Stimulated activated CD8-positive, alpha-beta memory T cell treated with anti-CD3 and anti-CD28 coated beads, Interleukin-15, amount 100 ng/mL, for 1 hour (primary cell): Measurements from ENCODE around the gene YKT6.

Experiments used
- DNase-seq: peaks from one replicate; pipeline ENCODE4 v3.0.0-alpha.2; 2020; ENCODE audit warnings: low read depth

YKT6 gene

DNA sequence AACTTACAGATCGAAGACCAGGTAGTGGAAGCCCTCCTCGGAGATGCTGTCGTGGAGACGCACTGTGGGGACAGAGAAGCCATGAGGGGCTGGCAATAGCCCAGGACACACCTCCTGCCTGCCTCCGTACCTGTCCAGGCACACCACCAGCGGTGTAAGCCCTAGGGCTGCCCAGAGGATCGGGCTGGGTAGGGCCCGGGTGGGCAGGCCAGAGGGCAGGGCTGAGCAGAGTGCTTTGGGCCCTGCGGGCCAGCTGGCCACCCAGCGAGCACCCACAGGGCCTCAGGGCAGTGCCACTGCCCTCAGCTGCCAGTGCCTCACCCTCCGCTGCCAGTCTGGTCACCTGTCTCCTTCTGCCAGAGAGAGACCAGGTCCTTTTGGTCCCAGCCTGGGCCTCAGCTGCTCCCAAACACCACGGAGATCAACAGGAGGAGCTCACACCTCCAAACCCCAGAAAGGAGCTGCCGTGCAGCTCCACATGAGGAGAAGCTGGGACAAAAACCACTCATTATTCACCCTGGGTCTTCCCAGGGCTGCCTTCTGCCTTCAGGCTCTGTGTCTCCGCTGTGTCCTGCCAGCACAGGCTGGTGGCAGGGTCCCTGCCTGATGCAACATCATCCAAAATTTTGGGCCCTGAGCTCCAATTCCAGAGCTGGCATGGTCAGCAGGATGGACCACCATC, 58.2 kb downstream of the YKT6 start:
- no peak for DNase-seq

DNA sequence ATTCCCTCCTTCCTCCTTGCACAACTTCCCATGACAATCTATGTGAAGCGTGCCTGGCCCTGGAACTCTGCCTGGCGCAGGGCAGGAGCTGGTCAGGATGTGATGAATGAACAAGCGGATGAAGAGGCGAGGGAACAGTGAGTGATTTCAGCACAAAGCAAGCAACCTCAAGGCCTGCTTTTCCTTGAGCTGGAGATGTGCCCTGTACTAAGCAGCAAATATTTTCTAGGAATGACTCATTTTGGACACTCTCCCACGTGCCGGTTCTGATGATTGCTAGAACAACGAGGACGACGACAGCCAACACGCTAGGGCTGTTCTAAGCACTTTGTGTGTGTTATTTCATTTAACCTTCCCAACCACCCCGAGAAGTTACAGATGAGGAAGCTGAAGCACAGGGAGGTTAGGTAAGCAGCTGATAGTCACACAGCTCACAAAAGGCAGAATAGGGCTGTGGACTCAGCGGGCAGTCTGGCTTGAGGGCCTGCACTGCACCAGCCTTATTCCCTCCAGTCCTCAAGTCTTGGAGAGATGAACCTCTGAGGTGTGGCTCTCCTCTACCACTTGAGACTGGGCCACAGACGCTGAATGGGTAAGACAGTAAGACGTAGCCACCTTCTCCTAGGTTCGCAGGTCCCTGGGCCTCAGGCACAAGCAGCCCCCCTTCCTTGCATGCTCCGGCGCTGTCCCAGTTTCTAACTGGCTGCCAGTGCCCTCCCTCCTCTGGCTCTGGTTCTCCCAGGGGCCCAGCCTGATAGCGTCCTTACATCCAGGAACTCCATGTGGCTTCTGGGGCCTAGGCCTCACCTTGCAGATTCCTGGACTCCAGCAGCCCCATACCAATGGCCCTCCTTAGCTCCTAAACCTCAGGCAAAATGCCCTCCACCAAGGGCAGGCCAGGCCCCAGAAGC, 59.0 kb downstream of the YKT6 start:
- no peak for DNase-seq

DNA sequence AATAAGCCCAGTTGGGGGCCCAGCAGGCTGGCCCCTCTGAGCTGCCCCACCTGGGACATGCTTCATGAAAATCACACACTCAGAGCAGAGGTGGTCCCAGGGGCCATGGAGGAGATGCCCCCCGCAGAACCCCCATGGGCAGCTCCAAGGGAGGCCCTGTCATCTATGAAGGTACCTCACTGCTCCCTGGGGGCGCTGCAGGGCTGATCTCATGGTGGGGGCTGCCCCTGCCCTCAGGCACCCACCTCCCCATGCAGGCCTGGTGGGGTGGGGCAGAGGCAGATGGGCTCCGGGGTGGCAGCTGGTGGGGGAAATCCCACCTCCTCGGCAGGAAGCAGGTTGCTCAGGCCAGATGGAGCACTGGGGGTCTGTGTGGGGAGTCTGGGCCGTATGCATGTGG, 60.5 kb downstream of the YKT6 start:
- DNase-seq = no peak

DNA sequence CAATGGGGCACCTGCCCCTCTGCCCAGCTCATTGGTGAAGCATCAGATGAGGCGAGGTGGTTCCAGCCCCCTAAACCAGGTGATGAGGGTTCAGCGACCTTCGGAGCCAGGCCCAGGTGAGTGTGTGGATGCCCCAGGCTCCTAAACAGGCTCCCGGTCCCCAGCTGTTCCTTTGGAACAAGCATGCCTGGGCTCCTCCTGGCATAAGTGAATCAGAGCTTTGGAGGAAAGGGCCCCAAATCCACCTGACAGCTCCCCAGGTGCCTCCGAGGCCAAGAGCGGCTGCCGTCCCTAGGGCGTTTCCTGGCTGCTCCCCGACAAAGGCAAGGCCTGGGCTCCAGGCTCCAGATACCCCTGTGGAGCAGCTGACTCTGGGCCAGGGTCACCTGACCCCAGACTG, 61.3 kb downstream of the YKT6 start:
- no peak for DNase-seq

DNA sequence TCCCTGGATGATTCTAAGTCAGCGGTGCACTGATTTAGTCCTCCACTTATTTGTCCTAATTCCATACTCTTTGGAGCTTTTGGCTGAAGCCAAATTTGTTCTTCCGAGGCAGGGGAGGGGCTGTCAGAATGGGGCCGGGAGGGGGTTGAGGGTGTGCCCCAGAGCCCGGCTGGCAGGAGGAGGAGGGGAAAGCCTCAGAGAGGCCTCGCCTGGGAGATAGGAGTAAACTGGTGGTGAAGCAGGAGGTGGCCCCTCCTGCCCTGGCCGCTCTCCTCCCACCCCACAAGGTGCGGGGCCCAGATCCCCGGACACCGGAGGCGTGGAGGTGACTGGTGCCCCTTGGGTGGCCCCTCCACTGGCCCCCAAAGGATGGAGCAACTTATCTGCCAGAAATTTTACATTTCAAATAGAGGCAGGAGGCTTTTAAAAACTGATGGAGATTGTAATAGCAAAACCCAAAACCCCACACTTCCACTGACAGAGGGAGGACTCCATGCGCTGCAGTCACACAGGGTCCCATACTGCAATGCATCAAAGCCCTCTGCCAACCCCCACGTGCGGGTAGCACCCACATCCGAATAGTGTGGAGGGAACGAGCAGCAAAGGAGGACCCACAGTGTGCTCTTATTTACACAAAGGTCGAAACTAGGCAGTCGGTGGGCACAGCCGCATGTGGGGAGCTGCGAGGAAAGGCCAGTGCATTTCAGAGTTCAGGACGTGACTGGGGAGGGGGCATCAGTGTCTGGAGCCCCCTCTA, 62.7 kb downstream of the YKT6 start:
- no peak for DNase-seq
